DOHH2 (cell line): ENCODE data around the gene ESF1.

Experiments
- CTCF ChIP-seq: fragments of 200-600 bp; sonication (generic); IDR thresholded peaks from one replicate; pipeline ENCODE4 v1.5.1; 2014; ENCODE audit warnings: antibody characterized with exemption, mild to moderate bottlenecking, low read depth, low read length; ENCODE audit not compliant: poor library complexity, severe bottlenecking
- EZH2phosphoT487 ChIP-seq: fragments of 200-600 bp; sonication (generic); IDR thresholded peaks from 2 replicates; pipeline ENCODE4 v1.6.1; 2017; ENCODE audit warnings: borderline replicate concordance, mild to moderate bottlenecking, antibody characterized with exemption, low read length, moderate library complexity, mixed read lengths

GRCh38 chr20:13778827-13779226, 5.9 kb downstream of the ESF1 start:
- no peak for TF ChIP-seq CTCF
- peak; percentile 71; the same call in 1 of the 2 replicates for TF ChIP-seq EZH2phosphoT487
